Pericardium fibroblast (primary cell): ENCODE measurements around the gene APH1B. TPM values are rescaled to one million over a fixed set of nuclear protein-coding genes. Genes with fewer than 3 reads are reported as not detected.

Source experiments
- total RNA-seq: library from RNA; depleted of rRNA; stranded (reverse); fragments of >200 nt; gene quantifications from 2 replicates; pipeline ENCODE4 v1.2.3, GENCODE V29; 2015

APH1B gene
- 9.8 and 11.5 TPM in 2 replicates for total RNA-seq

GRCh38 chr15:63277038-63277892 lies at the start of gene APH1B:
Gene APH1B (plus strand): TSS chr15:63277605. CDS start chr15:63277624, 19 bp downstream.

Other genes starting within 250 kb of the APH1B start
- 104 and 287 TPM in 2 replicates for gene TPM1, start 234.9 kb upstream of the APH1B start, total RNA-seq
- 7.4 and 12.7 TPM in 2 replicates for gene LACTB, start 155.7 kb upstream of the APH1B start, total RNA-seq
- gene RPS27L, start 120.1 kb upstream of the APH1B start, total RNA-seq, result 101 and 185 TPM in 2 replicates
- gene RAB8B, start 88.0 kb upstream of the APH1B start, total RNA-seq, result 30.8 and 42.7 TPM in 2 replicates
- 4.3 and 26.5 TPM in 2 replicates for gene CA12, start 104.2 kb downstream of the APH1B start, total RNA-seq
- gene USP3, start 227.0 kb downstream of the APH1B start, total RNA-seq, result 21.9 and 36.9 TPM in 2 replicates